ENCODE measurements around the gene LMOD2. TPM values are rescaled to one million over a fixed set of nuclear protein-coding genes. Genes with fewer than 3 reads are reported as not detected.
"Not testable (repeated sequence)": the region's sequence is repeated elsewhere in the genome, so short reads cannot be mapped to it uniquely, and the experiment has no call there.

Gene LMOD2, protein sequence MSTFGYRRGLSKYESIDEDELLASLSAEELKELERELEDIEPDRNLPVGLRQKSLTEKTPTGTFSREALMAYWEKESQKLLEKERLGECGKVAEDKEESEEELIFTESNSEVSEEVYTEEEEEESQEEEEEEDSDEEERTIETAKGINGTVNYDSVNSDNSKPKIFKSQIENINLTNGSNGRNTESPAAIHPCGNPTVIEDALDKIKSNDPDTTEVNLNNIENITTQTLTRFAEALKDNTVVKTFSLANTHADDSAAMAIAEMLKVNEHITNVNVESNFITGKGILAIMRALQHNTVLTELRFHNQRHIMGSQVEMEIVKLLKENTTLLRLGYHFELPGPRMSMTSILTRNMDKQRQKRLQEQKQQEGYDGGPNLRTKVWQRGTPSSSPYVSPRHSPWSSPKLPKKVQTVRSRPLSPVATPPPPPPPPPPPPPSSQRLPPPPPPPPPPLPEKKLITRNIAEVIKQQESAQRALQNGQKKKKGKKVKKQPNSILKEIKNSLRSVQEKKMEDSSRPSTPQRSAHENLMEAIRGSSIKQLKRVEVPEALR
- 100 to 1,000 TPM in 10 of 12 donors, 10 to 100 TPM in 1, not detected in 1; 75.9 to 317 (median 158) TPM for polyA plus RNA-seq (ENCODE audit: insufficient read length in 12 of 12)
- long read RNA-seq, donor 1, result 0 reads
- long read RNA-seq, donor 2, transcript LMOD2-202 (3 exons, 2,346 nt), result major isoform, 9 of 137 reads
- long read RNA-seq, donor 2, partial matches to known transcripts, result 128 of 137 reads
- long read RNA-seq, donor 2, other reads (novel, unspliced or antisense), result 0 of 137 reads
- long read RNA-seq, donor 3, transcript LMOD2-202 (3 exons, 2,346 nt), result major isoform, 6 of 85 reads
- long read RNA-seq, donor 3, partial matches to known transcripts, result 79 of 85 reads
- long read RNA-seq, donor 3, other reads (novel, unspliced or antisense), result 0 of 85 reads
- long read RNA-seq, donor 4, partial matches to known transcripts, result 36 of 40 reads
- long read RNA-seq, donor 4, other reads (novel, unspliced or antisense), result 0 of 40 reads
- long read RNA-seq, donor 5, transcript LMOD2-202 (3 exons, 2,346 nt), result major isoform, 26 of 254 reads
- long read RNA-seq, donor 5, partial matches to known transcripts, result 221 of 254 reads
- long read RNA-seq, donor 5, other reads (novel, unspliced or antisense), result 7 of 254 reads
- long read RNA-seq, donor 6, transcript LMOD2-202 (3 exons, 2,346 nt), result major isoform, 7 of 62 reads
- long read RNA-seq, donor 6, partial matches to known transcripts, result 55 of 62 reads
- long read RNA-seq, donor 6, other reads (novel, unspliced or antisense), result 0 of 62 reads
- long read RNA-seq, donor 7, partial matches to known transcripts, result 41 of 42 reads
- long read RNA-seq, donor 7, other reads (novel, unspliced or antisense), result 0 of 42 reads
- long read RNA-seq, donor 8, transcript LMOD2-202 (3 exons, 2,346 nt), result major isoform, 45 of 313 reads
- long read RNA-seq, donor 8, partial matches to known transcripts, result 268 of 313 reads
- long read RNA-seq, donor 8, other reads (novel, unspliced or antisense), result 0 of 313 reads
- long read RNA-seq, donor 9, transcript LMOD2-202 (3 exons, 2,346 nt), result major isoform, 11 of 111 reads
- long read RNA-seq, donor 9, partial matches to known transcripts, result 100 of 111 reads
- long read RNA-seq, donor 9, other reads (novel, unspliced or antisense), result 0 of 111 reads
- long read RNA-seq, donor 10, transcript LMOD2-202 (3 exons, 2,346 nt), result major isoform, 24 of 117 reads
- long read RNA-seq, donor 10, partial matches to known transcripts, result 93 of 117 reads
- long read RNA-seq, donor 10, other reads (novel, unspliced or antisense), result 0 of 117 reads
- long read RNA-seq, donor 11, transcript LMOD2-202 (3 exons, 2,346 nt), result major isoform, 10 of 70 reads
- long read RNA-seq, donor 11, partial matches to known transcripts, result 60 of 70 reads
- long read RNA-seq, donor 11, other reads (novel, unspliced or antisense), result 0 of 70 reads

DNA sequence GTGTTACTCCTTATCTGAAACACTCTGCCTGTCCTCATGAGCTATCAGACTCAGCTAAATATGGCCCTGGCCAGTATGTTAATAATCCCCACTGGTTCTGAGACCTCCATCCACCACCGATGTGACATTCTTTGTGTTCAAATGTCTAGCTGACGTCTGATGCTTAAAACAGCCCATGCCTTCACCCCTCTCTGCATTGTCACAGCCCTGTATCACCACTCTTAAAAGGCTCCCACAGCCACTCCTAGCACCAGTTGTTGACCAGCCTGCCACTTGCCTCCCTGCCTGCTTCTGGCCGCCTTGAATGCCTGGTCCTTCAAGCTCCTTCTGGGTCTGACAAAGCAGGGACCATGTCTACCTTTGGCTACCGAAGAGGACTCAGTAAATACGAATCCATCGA is at the start of gene LMOD2:
Gene LMOD2 (plus strand): TSS at position 253 of the 400 bp plus-strand sequence. CDS start 98 bp downstream, at position 351.
- DNase-seq, result no peak

DNA sequence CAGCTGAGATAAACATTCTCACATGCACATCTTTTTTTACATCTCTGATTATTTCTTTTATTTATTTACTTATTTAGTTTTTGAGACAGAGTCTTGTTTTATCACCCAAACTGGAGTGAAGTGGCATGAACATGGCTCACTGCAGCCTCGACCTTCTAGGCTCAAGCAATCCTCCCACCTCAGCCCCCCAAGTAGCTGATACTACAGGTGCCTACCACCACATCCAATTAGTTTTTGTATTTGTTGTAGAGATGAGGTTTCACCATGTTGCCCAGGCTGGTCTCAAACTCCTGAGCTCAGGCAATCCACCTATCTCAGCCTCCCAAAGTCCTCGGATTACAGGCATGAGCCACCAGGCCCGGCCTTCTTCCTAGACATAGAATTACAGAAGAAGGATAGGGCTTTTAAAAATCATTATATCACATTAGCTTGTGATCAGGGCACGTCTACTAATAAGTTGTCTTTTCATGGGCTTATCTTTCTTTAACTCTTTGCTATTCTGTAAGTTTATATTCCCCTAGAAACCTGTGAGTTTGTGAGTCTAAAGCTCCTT is 48.2 kb upstream of the LMOD2 start:
- DNase-seq, result no peak

DNA sequence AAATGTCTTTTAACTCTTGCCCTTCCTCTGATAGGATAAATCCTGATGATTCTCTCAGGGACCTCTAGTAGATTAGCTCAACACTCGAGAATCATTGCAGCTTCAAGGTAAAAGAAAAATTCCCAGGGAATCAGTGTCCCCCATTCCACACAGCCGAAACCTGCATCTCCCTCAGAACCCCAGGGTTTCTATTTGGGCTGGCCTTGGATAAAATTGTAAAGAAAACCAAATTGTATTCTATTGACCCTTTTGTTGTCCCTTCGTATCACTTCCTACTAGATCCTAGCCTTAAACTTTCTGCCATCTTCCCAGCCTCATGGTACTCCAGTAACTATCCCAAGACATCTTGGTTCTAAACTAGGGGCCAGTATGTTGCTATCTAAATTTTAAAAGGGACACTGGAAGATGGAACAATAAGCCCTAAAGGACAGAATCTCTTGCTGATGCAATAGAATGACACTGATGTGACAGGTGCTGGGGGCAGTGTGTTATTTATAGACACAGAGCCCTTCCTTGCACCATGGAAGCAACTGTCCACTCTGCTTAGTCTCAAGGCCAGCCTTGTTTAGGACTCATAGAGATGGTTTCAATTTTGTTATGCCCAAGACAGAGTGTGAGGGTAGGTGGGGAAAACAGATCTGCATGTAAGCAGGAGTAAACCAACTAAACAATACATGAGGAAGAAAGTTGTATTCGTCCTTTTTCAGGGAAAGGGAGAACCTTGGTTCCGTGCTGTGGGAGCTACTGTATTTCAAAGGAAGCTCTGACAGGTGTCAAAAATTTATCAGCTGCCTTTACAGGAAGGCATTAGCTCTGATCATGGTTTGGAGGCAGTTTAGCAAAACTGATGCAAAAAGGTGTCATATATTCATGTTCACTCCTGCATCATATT is 46.4 kb upstream of the LMOD2 start:
- no peak for DNase-seq

DNA sequence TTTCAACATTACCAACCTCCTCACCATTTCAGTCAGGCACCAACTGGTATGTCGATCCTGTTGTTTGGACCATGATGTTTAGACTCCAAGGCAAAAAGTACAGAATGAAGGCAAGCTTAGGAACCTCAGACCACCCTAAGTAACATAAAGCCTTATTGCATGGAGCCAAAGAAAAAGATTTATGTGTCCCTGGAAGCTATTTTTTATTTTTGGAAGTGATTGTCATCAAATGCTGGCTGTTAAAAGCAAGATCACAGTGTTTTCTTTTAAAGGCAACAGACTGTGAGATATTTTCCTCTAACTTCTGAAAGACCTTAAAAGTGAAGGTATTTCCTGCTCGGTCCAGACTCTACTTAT is 45.8 kb upstream of the LMOD2 start:
- DNase-seq, result no peak

GRCh38 chr7:123612024-123612423 is 43.6 kb upstream of the LMOD2 start:
- no peak for DNase-seq

GRCh38 chr7:123615344-123615743 is 40.3 kb upstream of the LMOD2 start:
- no peak for DNase-seq

GRCh38 chr7:123616223-123616622 is 39.4 kb upstream of the LMOD2 start:
- DNase-seq, result no peak

- DNase-seq, result no peak
These were observed 34.0 kb upstream of the LMOD2 start for GRCh38 chr7:123621707-123622106.

GRCh38 chr7:123622660-123623386 is 32.8 kb upstream of the LMOD2 start:
- DNase-seq, result no peak

GRCh38 chr7:123624527-123625183 is 31.0 kb upstream of the LMOD2 start:
- no peak for DNase-seq

- no peak for DNase-seq
These were observed 30.4 kb upstream of the LMOD2 start for GRCh38 chr7:123625254-123625653.

DNA sequence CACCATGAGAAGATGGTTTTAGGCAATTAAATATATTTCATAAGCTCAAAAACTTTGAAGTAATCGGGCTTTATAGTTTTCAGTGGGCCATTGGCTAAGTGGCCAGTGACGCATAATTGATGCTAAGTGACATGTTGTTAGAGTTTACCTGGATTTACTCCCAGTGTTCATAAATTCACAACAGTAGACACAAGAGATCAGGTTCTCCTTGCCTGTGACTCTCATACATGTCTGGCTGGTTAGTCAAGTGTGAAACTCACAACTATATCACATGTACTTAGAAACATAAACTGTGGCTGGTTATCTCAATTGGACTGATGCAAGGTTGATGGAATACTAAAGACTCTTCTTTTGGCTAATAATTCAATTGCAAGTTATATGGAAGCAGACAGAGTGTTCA is 27.8 kb upstream of the LMOD2 start:
- DNase-seq, result no peak

- no peak for DNase-seq
These were observed 26.8 kb upstream of the LMOD2 start for GRCh38 chr7:123628829-123629228.

DNA sequence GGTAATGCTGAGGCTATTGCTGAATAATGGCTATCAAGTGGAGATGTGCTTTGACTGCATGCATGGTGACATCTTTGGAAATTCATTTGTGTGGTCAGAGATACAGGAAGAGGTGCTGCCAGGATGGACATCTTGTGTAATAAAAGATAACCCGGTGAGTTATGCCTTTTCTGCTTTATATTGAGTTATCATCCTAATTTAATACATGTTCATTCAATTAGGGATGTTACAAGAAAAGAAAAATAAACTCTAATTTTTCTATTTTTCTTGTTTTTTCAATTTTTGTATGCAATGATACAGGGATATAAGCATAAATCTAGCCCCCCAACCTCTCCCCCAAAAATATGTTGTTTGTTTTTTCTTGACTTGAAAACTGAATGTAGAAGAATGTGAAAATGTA is 26.4 kb upstream of the LMOD2 start:
- no peak for DNase-seq

- no peak for DNase-seq
These were observed 22.9 kb upstream of the LMOD2 start for GRCh38 chr7:123632808-123633207.

- no peak for DNase-seq
These were observed 22.1 kb upstream of the LMOD2 start for GRCh38 chr7:123633553-123633952.

- not testable (repeated sequence) for DNase-seq
These were observed 21.6 kb upstream of the LMOD2 start for GRCh38 chr7:123634011-123634573.

All from muscle of arm (tissue), 14 donors.